ENCODE measurements around the gene TMEM245.

DNA sequence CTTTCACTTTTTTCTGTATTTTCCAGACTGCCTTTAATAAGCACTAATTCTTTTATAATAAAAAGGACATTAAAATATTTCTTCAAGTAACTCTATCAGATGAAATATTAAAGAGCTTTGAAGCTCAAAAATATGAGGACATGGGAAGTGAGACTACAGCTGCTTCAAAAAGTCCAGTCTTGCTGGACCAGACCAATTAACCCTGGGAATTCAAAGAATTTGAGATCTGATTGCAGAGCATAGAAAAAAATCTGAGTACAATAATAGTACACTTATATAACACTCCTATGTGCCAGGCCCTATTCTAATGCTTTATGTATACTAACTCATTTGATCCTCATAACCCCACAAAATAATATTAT lies 9.8 kb downstream of the TMEM245 start:
- no peak for TF ChIP-seq POLR2A (IDR thresholded peaks at IDR 0.05; ENCODE audit: low read length)
- TF ChIP-seq GATA1 (IDR thresholded peaks at IDR 0.05; ENCODE audit: low read depth, low read length): no peak
